GM21367 (cell line): ENCODE measurements around the gene SLC12A4.

Source experiments
- ATAC-seq: cut with Tn5 transposase; IDR thresholded peaks from one replicate; pipeline ENCODE4 v1.9.1; 2021; ENCODE audit not compliant: unreplicated experiment

The SLC12A4 gene

DNA sequence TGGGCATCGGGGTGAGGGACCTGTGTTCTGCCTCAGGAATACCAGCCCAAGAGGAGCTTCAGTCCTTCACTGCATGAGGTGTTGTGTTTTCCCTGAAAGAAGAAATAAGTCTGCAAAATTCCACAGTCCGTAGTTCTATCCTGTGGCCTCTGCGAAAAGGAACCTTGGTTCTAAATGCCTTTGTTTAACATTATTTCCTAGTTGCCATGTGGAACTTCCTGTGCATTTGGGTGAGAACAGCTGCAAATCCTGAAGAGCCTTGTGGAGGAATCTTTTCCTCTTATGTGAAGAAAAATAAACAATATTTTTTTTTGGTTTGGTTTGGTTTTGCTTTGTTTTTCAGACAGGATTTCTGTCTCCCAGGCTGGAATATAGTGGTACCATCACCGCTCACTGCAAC lies 65.6 kb downstream of the SLC12A4 start:
- ATAC-seq: no peak

GRCh38 chr16:67901734-67902133 lies 66.7 kb downstream of the SLC12A4 start:
- no peak for ATAC-seq

- ATAC-seq: no peak
Measured at GRCh38 chr16:67897231-67897630, 71.2 kb downstream of the SLC12A4 start.

- peak; percentile 16 for ATAC-seq
Measured at GRCh38 chr16:67893743-67894399, 74.6 kb downstream of the SLC12A4 start.
